ENCODE data around the gene CDC42BPG.
A peak's percentile ranks its signal among the peaks of the same experiment; 100 is the strongest.

Gene CDC42BPG

GRCh38 chr11:64844330-64845128, at the start of gene CDC42BPG:
Gene CDC42BPG (minus strand): TSS chr11:64844653. CDS start chr11:64844569, 84 bp downstream.
- Mint-ChIP-seq H3K4me3 (peak within 1 kb of the TSS; percentile 61), H3K27ac (peak within 1 kb of the TSS; percentile 83), H3K9me3 (no peaks in the 10 kb centered on the region), H3K27me3 (no peaks in the 10 kb centered on the region), H3K36me3 (ENCODE audit: low read depth) (no peaks in the 10 kb centered on the region), H3K4me1 (ENCODE audit: low read depth) (peaks cover 40% of the 10 kb centered on the region)
- DNase-seq: peak; percentile 77

- Mint-ChIP-seq H3K27ac (no peak overlapping the region), H3K9me3 (no peaks in the 10 kb centered on the region), H3K4me3 (no peak overlapping the region), H3K27me3 (no peaks in the 10 kb centered on the region), H3K36me3 (ENCODE audit: low read depth) (peaks cover 31% of the 10 kb centered on the region), H3K4me1 (ENCODE audit: low read depth) (peaks cover 5% of the 10 kb centered on the region)
- DNase-seq: no peak
Observed at GRCh38 chr11:64893194-64894069, 49.0 kb upstream of the CDC42BPG start.

GRCh38 chr11:64892838-64893193, 48.4 kb upstream of the CDC42BPG start:
- Mint-ChIP-seq H3K9me3 (no peaks in the 10 kb centered on the region), H3K27ac (no peak overlapping the region), H3K27me3 (no peaks in the 10 kb centered on the region), H3K4me3 (no peak overlapping the region), H3K4me1 (ENCODE audit: low read depth) (peaks cover 10% of the 10 kb centered on the region), H3K36me3 (ENCODE audit: low read depth) (peaks cover 25% of the 10 kb centered on the region)
- no peak for DNase-seq

- no peak overlapping the region for H3K27ac Mint-ChIP-seq
- DNase-seq: no peak
- H3K4me3 Mint-ChIP-seq: no peak overlapping the region
- peaks cover 22% of the 10 kb centered on the region for H3K36me3 Mint-ChIP-seq (ENCODE audit: low read depth)
- H3K27me3 Mint-ChIP-seq: no peaks in the 10 kb centered on the region
- H3K9me3 Mint-ChIP-seq: no peaks in the 10 kb centered on the region
- peaks cover 13% of the 10 kb centered on the region for H3K4me1 Mint-ChIP-seq (ENCODE audit: low read depth)
Observed at GRCh38 chr11:64892411-64892831, 48.0 kb upstream of the CDC42BPG start.

GRCh38 chr11:64891880-64892279, 47.4 kb upstream of the CDC42BPG start:
- peaks cover 16% of the 10 kb centered on the region for H3K36me3 Mint-ChIP-seq (ENCODE audit: low read depth)
- DNase-seq: no peak
- no peaks in the 10 kb centered on the region for H3K9me3 Mint-ChIP-seq
- H3K4me1 Mint-ChIP-seq (ENCODE audit: low read depth): peaks cover 16% of the 10 kb centered on the region
- no peak overlapping the region for H3K27ac Mint-ChIP-seq
- no peaks in the 10 kb centered on the region for H3K27me3 Mint-ChIP-seq
- H3K4me3 Mint-ChIP-seq: no peak overlapping the region

GRCh38 chr11:64891215-64891848, 46.9 kb upstream of the CDC42BPG start:
- Mint-ChIP-seq H3K36me3 (ENCODE audit: low read depth) (peaks cover 13% of the 10 kb centered on the region), H3K27me3 (no peaks in the 10 kb centered on the region), H3K27ac (no peak overlapping the region), H3K4me3 (no peak overlapping the region), H3K4me1 (ENCODE audit: low read depth) (peaks cover 16% of the 10 kb centered on the region), H3K9me3 (no peaks in the 10 kb centered on the region)
- no peak for DNase-seq

GRCh38 chr11:64890522-64890939, 46.1 kb upstream of the CDC42BPG start:
- Mint-ChIP-seq H3K27me3 (no peaks in the 10 kb centered on the region), H3K36me3 (ENCODE audit: low read depth) (peaks cover 5% of the 10 kb centered on the region), H3K9me3 (no peaks in the 10 kb centered on the region), H3K4me3 (no peak overlapping the region), H3K4me1 (ENCODE audit: low read depth) (peaks cover 23% of the 10 kb centered on the region), H3K27ac (no peak overlapping the region)
- DNase-seq: no peak

GRCh38 chr11:64888729-64889511, 44.5 kb upstream of the CDC42BPG start:
- no peaks in the 10 kb centered on the region for H3K9me3 Mint-ChIP-seq
- H3K4me3 Mint-ChIP-seq: no peak overlapping the region
- no peak overlapping the region for H3K27ac Mint-ChIP-seq
- no peaks in the 10 kb centered on the region for H3K36me3 Mint-ChIP-seq (ENCODE audit: low read depth)
- H3K4me1 Mint-ChIP-seq (ENCODE audit: low read depth): peaks cover 30% of the 10 kb centered on the region
- no peaks in the 10 kb centered on the region for H3K27me3 Mint-ChIP-seq
- no peak for DNase-seq

- H3K9me3 Mint-ChIP-seq: no peaks in the 10 kb centered on the region
- H3K27ac Mint-ChIP-seq: peak overlapping the region; percentile 82
- peak overlapping the region; percentile 65 for H3K4me3 Mint-ChIP-seq
- no peaks in the 10 kb centered on the region for H3K27me3 Mint-ChIP-seq
- peaks cover 30% of the 10 kb centered on the region for H3K4me1 Mint-ChIP-seq (ENCODE audit: low read depth)
- H3K36me3 Mint-ChIP-seq (ENCODE audit: low read depth): no peaks in the 10 kb centered on the region
- DNase-seq: no peak
Observed at GRCh38 chr11:64888406-64888728, 43.9 kb upstream of the CDC42BPG start.

GRCh38 chr11:64887757-64888405, 43.4 kb upstream of the CDC42BPG start:
- Mint-ChIP-seq H3K4me1 (ENCODE audit: low read depth) (peaks cover 31% of the 10 kb centered on the region), H3K9me3 (no peaks in the 10 kb centered on the region), H3K36me3 (ENCODE audit: low read depth) (no peaks in the 10 kb centered on the region), H3K27me3 (no peaks in the 10 kb centered on the region), H3K27ac (peak overlapping the region; percentile 82), H3K4me3 (peak overlapping the region; percentile 65)
- DNase-seq: peak; percentile 93

GRCh38 chr11:64887234-64887756, 42.8 kb upstream of the CDC42BPG start:
- DNase-seq: no peak
- Mint-ChIP-seq H3K4me3 (no peak overlapping the region), H3K27me3 (no peaks in the 10 kb centered on the region), H3K27ac (peak overlapping the region; percentile 8), H3K9me3 (no peaks in the 10 kb centered on the region), H3K36me3 (ENCODE audit: low read depth) (no peaks in the 10 kb centered on the region), H3K4me1 (ENCODE audit: low read depth) (peaks cover 32% of the 10 kb centered on the region)

GRCh38 chr11:64885367-64886286, 41.2 kb upstream of the CDC42BPG start:
- no peaks in the 10 kb centered on the region for H3K9me3 Mint-ChIP-seq
- H3K4me1 Mint-ChIP-seq (ENCODE audit: low read depth): peaks cover 45% of the 10 kb centered on the region
- H3K36me3 Mint-ChIP-seq (ENCODE audit: low read depth): no peaks in the 10 kb centered on the region
- no peaks in the 10 kb centered on the region for H3K27me3 Mint-ChIP-seq
- no peak for DNase-seq
- peak overlapping the region; percentile 87 for H3K27ac Mint-ChIP-seq
- peak overlapping the region; percentile 33 for H3K4me3 Mint-ChIP-seq

- H3K27me3 Mint-ChIP-seq: no peaks in the 10 kb centered on the region
- no peaks in the 10 kb centered on the region for H3K9me3 Mint-ChIP-seq
- H3K36me3 Mint-ChIP-seq (ENCODE audit: low read depth): peaks cover 1% of the 10 kb centered on the region
- no peak overlapping the region for H3K4me3 Mint-ChIP-seq
- DNase-seq: no peak
- H3K27ac Mint-ChIP-seq: no peak overlapping the region
- H3K4me1 Mint-ChIP-seq (ENCODE audit: low read depth): peaks cover 61% of the 10 kb centered on the region
Observed at GRCh38 chr11:64884019-64884418, 39.6 kb upstream of the CDC42BPG start.
